Esophagus squamous epithelium (tissue), 4 donors: ENCODE results near the gene TSPAN18.

Experiments used
- CTCF ChIP-seq, 6 experiments: fragments of 450-650 bp in 4 of 6; fragments of 200-600 bp in 2 of 6; sonication (generic) in 2 of 6; IDR thresholded peaks; one replicate each; pipeline ENCODE4 v1.5.1; 2016 to 2019; ENCODE audit warnings: antibody characterized with exemption in 6 of 6, mild to moderate bottlenecking in 4 of 6, moderate library complexity in 4 of 6
- POLR2A ChIP-seq, 4 donors: fragments of 450-650 bp; IDR thresholded peaks; one replicate each; pipeline ENCODE4 v1.6.1; 2017; ENCODE audit warnings: antibody characterized with exemption in 4 of 4, mild to moderate bottlenecking in 4 of 4, moderate library complexity in 3 of 4

GRCh38 chr11:44687388-44687787, 39.4 kb upstream of the TSPAN18 start:
- TF ChIP-seq CTCF (IDR thresholded peaks at IDR 0.05): no peak
- TF ChIP-seq POLR2A (IDR thresholded peaks at IDR 0.05): no peak
